Motor neuron (in vitro differentiated cells): Measurements from ENCODE around the gene NELFE. TPM values are rescaled to one million over a fixed set of nuclear protein-coding genes. Genes with fewer than 3 reads are reported as not detected.
"Not testable (repeated sequence)": the region's sequence is repeated elsewhere in the genome, so short reads cannot be mapped to it uniquely, and the experiment has no call there.

Experiments
- ATAC-seq, 8 experiments: fragments of 200-7000 bp; cut with Tn5 transposase; replicated peaks in 6 of 8; 2 replicates each; pipeline ENCODE4 v1.8.0; 2021; ENCODE audit warnings: mild to moderate bottlenecking in 8 of 8, moderate library complexity in 8 of 8
- H3K27ac ChIP-seq, 2 donors: fragments of 250-450 bp; sonication (Bioruptor Pico); 2 replicates each; pipeline ENCODE4 v1.9.0; 2021; ENCODE audit warnings: antibody characterized with exemption in 2 of 2, mild to moderate bottlenecking in 2 of 2, moderate library complexity in 1 of 2
- H3K4me1 ChIP-seq, 2 donors: fragments of 250-450 bp; sonication (Bioruptor Pico); replicated peaks in 1 of 2; 2 replicates each; pipeline ENCODE4 v1.6.1; 2021; ENCODE audit warnings: antibody characterized with exemption in 2 of 2, mild to moderate bottlenecking in 2 of 2, moderate library complexity in 1 of 2
- H3K4me3 ChIP-seq, 5 donors: fragments of 250-450 bp; sonication (Bioruptor Pico); 2 replicates each; pipeline ENCODE4 v1.9.0; 2021; ENCODE audit warnings: antibody characterized with exemption in 5 of 5, mild to moderate bottlenecking in 5 of 5, moderate library complexity in 4 of 5
- WGBS, 10 experiments: fragments of 450-650 bp; shearing (Covaris generic); methylation state at CpG; one replicate each; pipeline ENCODE4 v1.0.0; 2022; 5-methylcytosine and 5-hydroxymethylcytosine counted together
- in situ Hi-C, 9 experiments: fragments of 400-800 bp; cut with MboI; loops; one replicate each; pipeline ENCODE4 v1.15.0; 2021; ENCODE audit warnings: low sequenced_read_pairs in 9 of 9, low pct_unique_long_range_greater_than_20kb in 2 of 9; ENCODE audit not compliant: unreplicated experiment in 9 of 9
- total RNA-seq, 8 experiments: library from RNA; unstranded; fragments of 300-600 nt; gene quantifications; 2 replicates each; pipeline versions ENCODE4 v1.2.3 to v1.2.4, GENCODE V29; 2022

NELFE gene
- total RNA-seq, 8 experiments from 2014 or later = 50.3 to 91.1 (median 72.3) TPM

GRCh38 chr6:31940256-31940664 is 18.5 kb downstream of the NELFE start:
- Histone ChIP-seq H3K4me1 (no peaks in the 10 kb centered on the region), H3K27ac (no peak overlapping the region), H3K4me3 (no peak overlapping the region)
- ATAC-seq = peak in 1 of 8 experiments; percentile 17
- in situ Hi-C loops = no loop called here
- WGBS, 10 experiments = 0 to 39% (median 6%) methylated on average over 1 to 5 of the region's 6 CpGs; no CpG with 5 or more reads in 2 of the 10 experiments

- Histone ChIP-seq H3K4me1 (no peaks in the 10 kb centered on the region), H3K27ac (no peak overlapping the region), H3K4me3 (no peak overlapping the region)
- in situ Hi-C loops = no loop called here
- no peak for ATAC-seq
- 67 to 80% (median 74%) methylated on average over 1 to 8 of the region's 9 CpGs; no CpG with 5 or more reads in 4 of the 10 experiments for WGBS, 10 experiments
Observed at GRCh38 chr6:31935823-31936222, 22.9 kb downstream of the NELFE start.

- ATAC-seq = no peak
- 29 to 83% (median 67%) methylated on average over 1 to 3 of the region's 3 CpGs; no CpG with 5 or more reads in 1 of the 10 experiments for WGBS, 10 experiments
- no peak overlapping the region for H3K27ac ChIP-seq
- in situ Hi-C loops = no loop called here
- no peaks in the 10 kb centered on the region for H3K4me1 ChIP-seq
- no peak overlapping the region for H3K4me3 ChIP-seq
Observed at GRCh38 chr6:31935021-31935420, 23.8 kb downstream of the NELFE start.

GRCh38 chr6:31933537-31933936 is 25.2 kb downstream of the NELFE start:
- 40 to 83% (median 80%) methylated on average over 1 to 18 of the region's 19 CpGs; no CpG with 5 or more reads in 6 of the 10 experiments for WGBS, 10 experiments
- ATAC-seq = no peak
- Histone ChIP-seq H3K4me3 (no peak overlapping the region), H3K27ac (no peak overlapping the region), H3K4me1 (no peaks in the 10 kb centered on the region)
- in situ Hi-C loops = no loop called here

GRCh38 chr6:31932137-31932536 is 26.6 kb downstream of the NELFE start:
- in situ Hi-C loops, ATAC-seq, H3K4me1 ChIP-seq, H3K27ac ChIP-seq, H3K4me3 ChIP-seq: not testable (repeated sequence)
- WGBS, 10 experiments = no CpG with 5 or more reads among the region's 32 CpGs

- Histone ChIP-seq H3K27ac (no peak overlapping the region), H3K4me1 (no peaks in the 10 kb centered on the region), H3K4me3 (no peak overlapping the region)
- in situ Hi-C loops = no loop called here
- whole genome bisulfite sequencing, 10 experiments = 38 to 100% (median 100%) methylated on average over 1 of the region's 1 CpG; no CpG with 5 or more reads in 2 of the 10 experiments
- no peak for ATAC-seq
Observed at GRCh38 chr6:31930962-31931361, 27.8 kb downstream of the NELFE start.

GRCh38 chr6:31928672-31928939 is 30.2 kb downstream of the NELFE start:
- H3K27ac ChIP-seq = no peak overlapping the region
- no peak for ATAC-seq
- in situ Hi-C loops = no loop called here
- H3K4me3 ChIP-seq = no peak overlapping the region
- 33 to 100% (median 74%) methylated on average over 1 to 7 of the region's 9 CpGs; no CpG with 5 or more reads in 4 of the 10 experiments for WGBS, 10 experiments
- H3K4me1 ChIP-seq = no peaks in the 10 kb centered on the region

- ATAC-seq = peak in 1 of 8 experiments; percentile 64
- no peak overlapping the region for H3K27ac ChIP-seq
- H3K4me3 ChIP-seq = no peak overlapping the region
- in situ Hi-C loops = no loop called here
- 63 to 94% (median 76%) methylated on average over 1 to 10 of the region's 11 CpGs; no CpG with 5 or more reads in 2 of the 10 experiments for WGBS, 10 experiments
- no peaks in the 10 kb centered on the region for H3K4me1 ChIP-seq
Observed at GRCh38 chr6:31927863-31928671, 30.7 kb downstream of the NELFE start.

GRCh38 chr6:31927242-31927862 is 31.4 kb downstream of the NELFE start, which contains the start of gene C2:
C2 (plus strand) TSS chr6:31927717; CDS start chr6:31927753, 36 bp downstream.
- 33 to 88% (median 66%) methylated on average over 1 to 8 of the region's 11 CpGs; no CpG with 5 or more reads in 2 of the 10 experiments for WGBS, 10 experiments
- in situ Hi-C loops = no loop called here
- no peak within 1 kb of the TSS for H3K27ac ChIP-seq
- ATAC-seq = peak in 1 of 8 experiments; percentile 77
- no peak within 1 kb of the TSS for H3K4me3 ChIP-seq
- H3K4me1 ChIP-seq = no peaks in the 10 kb centered on the region

GRCh38 chr6:31922942-31923341 is 35.8 kb downstream of the NELFE start:
- H3K4me3 ChIP-seq = no peak overlapping the region
- in situ Hi-C loops = no loop called here
- peak in 1 of 8 experiments; percentile 30 for ATAC-seq
- WGBS, 10 experiments = 0 to 21% (median 17%) methylated on average over 1 to 5 of the region's 5 CpGs; no CpG with 5 or more reads in 2 of the 10 experiments
- no peaks in the 10 kb centered on the region for H3K4me1 ChIP-seq
- no peak overlapping the region for H3K27ac ChIP-seq

- WGBS, 10 experiments = 17 to 88% (median 80%) methylated on average over 1 of the region's 2 CpGs; no CpG with 5 or more reads in 3 of the 10 experiments
- in situ Hi-C loops = no loop called here
- peak in 3 of 8 experiments; percentile 60 to 78 (median 77) for ATAC-seq
- H3K4me3 ChIP-seq = no peak overlapping the region
- H3K27ac ChIP-seq = no peak overlapping the region
- H3K4me1 ChIP-seq = no peaks in the 10 kb centered on the region
Observed at GRCh38 chr6:31920811-31921210, 38.0 kb downstream of the NELFE start.

GRCh38 chr6:31919624-31920303 is 39.0 kb downstream of the NELFE start:
- no peaks in the 10 kb centered on the region for H3K4me1 ChIP-seq
- H3K27ac ChIP-seq = no peak overlapping the region
- H3K4me3 ChIP-seq = no peak overlapping the region
- in situ Hi-C loops = no loop called here
- no peak for ATAC-seq
- 40 to 100% (median 84%) methylated on average over 1 to 5 of the region's 6 CpGs; no CpG with 5 or more reads in 1 of the 10 experiments for WGBS, 10 experiments
